K562 (cell line): ENCODE measurements around the gene SLC35D2. TPM values are rescaled to one million over a fixed set of nuclear protein-coding genes. Genes with fewer than 3 reads are reported as not detected.

Experiments
- ARID3A ChIP-seq: IDR thresholded peaks from 2 replicates; pipeline ENCODE4 v1.6.1; 2012; ENCODE audit warnings: low read depth, low read length, improper control_type of control experiment, borderline replicate concordance
- CBX3 ChIP-seq, 2 experiments: IDR thresholded peaks; 1 replicate in 1 of 2; 2 replicates in 1 of 2; pipeline ENCODE4 v1.6.1; 2012; ENCODE audit warnings: inconsistent platforms in 2 of 2, low read length in 2 of 2, borderline replicate concordance in 1 of 2, control low read depth in 1 of 2
- CEBPG ChIP-seq, 3 experiments: fragments of 200-800 bp in 1 of 3; sonication (Bioruptor generic) in 1 of 3; sonication (generic) in 1 of 3; formaldehyde crosslinking in 1 of 3; IDR thresholded peaks in 2 of 3; conservative IDR thresholded peaks in 1 of 3; 2 replicates each; pipeline versions ENCODE4 v1.6.1 to v1.8.0; 2016 to 2022; ENCODE audit warnings: missing compliant biosample characterization in 2 of 3, missing genetic modification characterization in 2 of 3, mild to moderate bottlenecking in 1 of 3, missing genetic modification reagents in 1 of 3
- CUX1 ChIP-seq: fragments of 200-800 bp; sonication (Bioruptor generic); IDR thresholded peaks from 2 replicates; pipeline ENCODE4 v1.6.1; 2016; ENCODE audit warnings: missing genetic modification characterization, missing compliant biosample characterization
- ETV6 ChIP-seq, 3 experiments: fragments of 150-350 bp in 1 of 3; sonication (generic) in 1 of 3; formaldehyde crosslinking in 1 of 3; IDR thresholded peaks; 2 replicates each; pipeline versions ENCODE4 v1.6.1 to v1.8.0; 2014 to 2022; ENCODE audit warnings: borderline replicate concordance in 2 of 3, low read depth in 2 of 3, antibody characterized with exemption in 1 of 3, low read length in 1 of 3, mild to moderate bottlenecking in 1 of 3, missing genetic modification reagents in 1 of 3
- HDGF ChIP-seq: fragments of 450-650 bp; IDR thresholded peaks from 2 replicates; pipeline ENCODE4 v1.6.1; 2016
- HNRNPL ChIP-seq: fragments of 200-400 bp; formaldehyde crosslinking; IDR thresholded peaks from 2 replicates; pipeline ENCODE4 v1.6.1; 2017; ENCODE audit warnings: low read depth, mild to moderate bottlenecking, low read length
- PPARD ChIP-seq: fragments of 250-450 bp; sonication (Bioruptor Pico); IDR thresholded peaks from 2 replicates; pipeline ENCODE4 v1.8.0; 2022; ENCODE audit warnings: inconsistent platforms, mild to moderate bottlenecking, moderate library complexity
- RERE ChIP-seq: sonication (generic); formaldehyde crosslinking; IDR thresholded peaks from 2 replicates; pipeline ENCODE4 v1.8.0; 2023; ENCODE audit warnings: missing genetic modification reagents, mild to moderate bottlenecking, borderline replicate concordance
- YBX1 ChIP-seq: fragments of 450-650 bp; IDR thresholded peaks from 2 replicates; pipeline ENCODE4 v1.7.1; 2016; ENCODE audit warnings: mild to moderate bottlenecking
- ZFP91 ChIP-seq: sonication (generic); formaldehyde crosslinking; IDR thresholded peaks from 2 replicates; pipeline ENCODE4 v1.8.0; 2022; ENCODE audit warnings: mild to moderate bottlenecking, missing genetic modification reagents
- ZNF57 ChIP-seq: fragments of 450-650 bp; formaldehyde crosslinking; IDR thresholded peaks from 2 replicates; pipeline ENCODE4 v1.4.0; 2020; ENCODE audit warnings: mild to moderate bottlenecking, moderate library complexity
- polyA plus RNA-seq, 8 experiments: library from polyadenylated mRNA; depleted of rRNA in 4 of 8; stranded (reverse) in 5 of 8; unstranded in 3 of 8; fragments of >200 nt; fragmentation: Nextera tagmentation in 2 of 8; fragmentation: Illumina TruSeq in 1 of 8; extraction: Ambion mirVana in 2 of 8; extraction: Trizol in 1 of 8; gene quantifications; 2 replicates each; pipeline versions ENCODE4 v1.2.1 to v1.2.3, GENCODE V29; 2011 to 2014; ENCODE audit warnings: inconsistent platforms in 1 of 8, missing spikeins in 1 of 8
- total RNA-seq, 7 experiments: library from RNA; depleted of rRNA in 6 of 7; stranded (reverse); fragments of >200 nt in 6 of 7; fragmentation: Illumina TruSeq in 2 of 7; extraction: Trizol in 2 of 7; gene quantifications; 2 replicates each; pipeline versions ENCODE4 v1.2.1 to v1.2.3, GENCODE V29; 2011 to 2021; ENCODE audit warnings: low replicate concordance in 1 of 7

SLC35D2 gene
- total and polyA plus RNA-seq, 9 of the 15 experiments (the other 6 are each of a cell fraction or from before 2014, with no cell fraction given), result 2.9 to 14.9 (median 11.7) TPM

GRCh38 chr9:96417051-96417586 is 33.6 kb upstream of the SLC35D2 start (continued):
- TF ChIP-seq ZFP91 (CRISPR knock-in tag), result no peak
- TF ChIP-seq YBX1, result no peak
- TF ChIP-seq HDGF, result no peak
- TF ChIP-seq CUX1 (CRISPR knock-in tag), result no peak
- TF ChIP-seq ETV6 (IDR thresholded peaks at IDR 0.05; ENCODE audit: borderline replicate concordance in 1 of 2, low read depth in 2 of 2, low read length in 1 of 2), result no peak
- peak; percentile 62; the same call in 1 of the 2 replicates for TF ChIP-seq ETV6 (CRISPR knock-in tag; IDR thresholded peaks at IDR 0.05; ENCODE audit: borderline replicate concordance)
- TF ChIP-seq PPARD, result no peak
- TF ChIP-seq ZNF57, result no peak
- TF ChIP-seq CBX3 (IDR thresholded peaks at IDR 0.05; ENCODE audit: borderline replicate concordance in 1 of 2, low read length in 2 of 2), result no peak
- TF ChIP-seq ARID3A, result no peak
- no peak for TF ChIP-seq CEBPG (CRISPR knock-in tag; IDR thresholded peaks at IDR 0.05)
- no peak for TF ChIP-seq CEBPG (tag; conservative IDR thresholded peaks at IDR 0.05 in 1 of 2, IDR thresholded peaks at IDR 0.05 in 1 of 2)
- TF ChIP-seq HNRNPL, result no peak
- no peak for TF ChIP-seq RERE (CRISPR knock-in tag)
